SKM-1 treated with dmso at 0.1 percent for 144 hours (cell line): ENCODE results near the gene SPRR3.

ENCODE experiments used
- DNase-seq: peaks from one replicate; lab custom pipeline; 2025; ENCODE audit not compliant: unreplicated experiment; lab: John Stamatoyannopoulos, UW

Gene SPRR3

GRCh38 chr1:153049211-153049610, 47.7 kb downstream of the SPRR3 start:
- DNase-seq = no peak
